PFSK-1 (cell line): Measurements from ENCODE around the gene C1orf226.

Experiments used
- POLR2AphosphoS5 ChIP-seq: IDR thresholded peaks from 2 replicates; pipeline ENCODE4 v1.6.1; 2012; ENCODE audit warnings: low read depth, mild to moderate bottlenecking, control low read depth, low read length, moderate library complexity
- REST ChIP-seq, 2 experiments: IDR thresholded peaks; 2 replicates each; pipeline versions ENCODE4 v1.6.1 to v1.8.0; 2011 to 2012; ENCODE audit warnings: low read depth in 2 of 2, low read length in 2 of 2, control low read depth in 1 of 2, inconsistent platforms in 1 of 2, mild to moderate bottlenecking in 1 of 2, moderate library complexity in 1 of 2; ENCODE audit not compliant: insufficient read depth in 1 of 2
- SIN3A ChIP-seq: IDR thresholded peaks from 2 replicates; pipeline ENCODE4 v1.6.1; 2012; ENCODE audit warnings: mild to moderate bottlenecking, low read length, moderate library complexity, borderline replicate concordance; ENCODE audit not compliant: insufficient read depth
- TAF1 ChIP-seq: IDR thresholded peaks from 2 replicates; pipeline ENCODE4 v1.6.1; 2012; ENCODE audit warnings: low read length, control low read depth, borderline replicate concordance; ENCODE audit not compliant: insufficient read depth

DNA sequence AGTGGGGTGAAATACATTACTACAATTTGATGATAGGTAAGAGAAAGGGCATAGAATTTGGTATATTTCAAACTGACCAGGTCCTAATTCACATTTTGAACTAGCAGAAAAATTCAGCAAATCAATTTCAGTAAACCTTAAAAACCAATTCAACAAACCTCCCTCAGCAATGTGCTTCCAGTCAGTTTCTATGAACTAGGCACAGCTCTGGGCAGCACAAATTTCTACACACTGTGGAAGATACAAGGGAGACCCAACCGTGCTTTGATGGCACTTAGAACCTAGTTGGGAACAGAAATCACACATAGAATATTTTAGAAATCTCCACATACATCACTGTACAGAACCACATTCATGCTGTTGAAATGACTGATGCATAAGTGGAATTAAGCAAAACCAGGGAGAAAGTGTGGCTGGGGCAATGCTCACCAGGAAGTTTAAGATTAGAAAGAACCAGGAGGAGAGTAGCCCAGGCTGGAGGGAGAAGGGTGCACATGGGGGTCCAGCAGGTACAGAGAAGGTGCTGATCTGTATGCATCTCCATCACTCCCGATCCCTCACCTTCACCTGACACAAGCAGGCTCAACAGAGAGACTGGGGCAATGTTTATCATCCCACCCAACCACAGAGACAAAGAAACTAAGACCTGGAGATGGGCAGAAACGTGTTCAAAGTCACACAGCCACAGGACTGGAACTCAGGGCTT is 14.8 kb downstream of the C1orf226 start:
- TF ChIP-seq TAF1 (no peak), POLR2AphosphoS5 (no peak), SIN3A (no peak), REST (IDR thresholded peaks at IDR 0.05; ENCODE audit: insufficient read depth in 1 of 2, low read depth in 2 of 2, low read length in 2 of 2) (no peak)
